ENCODE data around the gene CYBA. TPM values are rescaled to one million over a fixed set of nuclear protein-coding genes. Genes with fewer than 3 reads are reported as not detected.

The CYBA gene
- total and polyA plus RNA-seq, 9 of the 15 experiments (the other 6 are each of a cell fraction or from before 2014, with no cell fraction given): 0.34 to 683 (median 93.0) TPM

DNA sequence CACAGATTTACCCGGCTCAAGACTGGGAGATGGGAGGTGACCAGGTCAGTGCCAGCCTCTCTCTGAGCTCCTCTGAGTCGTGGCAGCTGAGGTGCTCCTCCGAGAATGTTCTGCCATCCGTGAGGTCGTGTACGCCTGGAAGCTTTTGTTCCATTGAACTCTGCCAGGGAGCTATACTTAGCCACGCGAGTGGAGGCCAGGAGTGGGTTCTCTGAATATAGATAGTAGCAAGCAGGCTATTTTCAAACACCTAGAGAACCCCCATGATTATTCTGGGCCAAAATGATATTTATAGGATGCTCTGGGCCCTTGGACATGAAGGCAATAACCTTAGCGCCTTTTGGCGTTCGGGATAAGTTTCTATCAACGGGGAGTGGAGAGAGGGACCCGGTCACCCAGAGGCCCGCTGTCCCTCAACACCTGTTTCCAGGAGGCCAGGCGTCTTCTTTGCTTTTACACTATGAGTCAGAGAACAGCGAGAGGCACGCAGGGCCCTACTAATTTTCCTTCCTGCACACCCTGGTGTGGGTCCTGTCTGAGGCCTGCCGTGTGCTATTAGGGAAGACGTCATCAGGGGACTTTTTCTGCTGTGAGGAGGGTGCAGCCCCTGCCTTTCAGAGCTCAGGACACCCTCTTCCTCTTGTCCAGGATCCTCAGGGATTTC, 23.0 kb upstream of the CYBA start:
- no peak for ATAC-seq
- POLR2A ChIA-PET: interaction anchor here (0.6 to 2.0 kb wide), 5 partner anchors 9 to 755 kb away, joined by 3 to 6 read pairs (median 3); no protein-coding TSS in a partner anchor
- no TSS peak for BruUV-seq (replicated peaks)

More for the DNA sequence above, 23.0 kb upstream of the CYBA start:
- H3K4me1 ChIP-seq (replicated peaks in 1 of 2; ENCODE audit: control insufficient read depth in 2 of 2, insufficient read depth in 2 of 2, low read length in 2 of 2): peaks cover 0 to 34% of the 10 kb centered on the region in 2 experiments; a peak in 2 of 5 replicates
- 67% methylated on average over 19 of the region's 19 CpGs for WGBS (ENCODE audit: insufficient coverage, low coverage, missing lambda C conversion rate)
- H3K9ac ChIP-seq (ENCODE audit: insufficient read depth in 1 of 2, low read depth in 2 of 2, low read length in 2 of 2): no peak overlapping the region
- H3K4me2 ChIP-seq (ENCODE audit: insufficient read depth, low read length): no peak overlapping the region
- no peak for DNase-seq (ENCODE audit: extremely low read depth in 1 of 4, low spot score in 3 of 4)
- no peak overlapping the region for H2AFZ ChIP-seq (ENCODE audit: low read depth, low read length)
- no peak for TF ChIP-seq SRSF9 (IDR thresholded peaks at IDR 0.05; ENCODE audit: borderline replicate concordance, low read depth, low read length)
- TF ChIP-seq CREM (IDR thresholded peaks at IDR 0.05; ENCODE audit: low read depth): no peak
- TF ChIP-seq ZNF134 (CRISPR knock-in tag; conservative IDR thresholded peaks at IDR 0.05): no peak
- TF ChIP-seq, protein P1, sequence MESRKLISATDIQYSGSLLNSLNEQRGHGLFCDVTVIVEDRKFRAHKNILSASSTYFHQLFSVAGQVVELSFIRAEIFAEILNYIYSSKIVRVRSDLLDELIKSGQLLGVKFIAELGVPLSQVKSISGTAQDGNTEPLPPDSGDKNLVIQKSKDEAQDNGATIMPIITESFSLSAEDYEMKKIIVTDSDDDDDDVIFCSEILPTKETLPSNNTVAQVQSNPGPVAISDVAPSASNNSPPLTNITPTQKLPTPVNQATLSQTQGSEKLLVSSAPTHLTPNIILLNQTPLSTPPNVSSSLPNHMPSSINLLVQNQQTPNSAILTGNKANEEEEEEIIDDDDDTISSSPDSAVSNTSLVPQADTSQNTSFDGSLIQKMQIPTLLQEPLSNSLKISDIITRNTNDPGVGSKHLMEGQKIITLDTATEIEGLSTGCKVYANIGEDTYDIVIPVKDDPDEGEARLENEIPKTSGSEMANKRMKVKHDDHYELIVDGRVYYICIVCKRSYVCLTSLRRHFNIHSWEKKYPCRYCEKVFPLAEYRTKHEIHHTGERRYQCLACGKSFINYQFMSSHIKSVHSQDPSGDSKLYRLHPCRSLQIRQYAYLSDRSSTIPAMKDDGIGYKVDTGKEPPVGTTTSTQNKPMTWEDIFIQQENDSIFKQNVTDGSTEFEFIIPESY (CRISPR knock-in tag; IDR thresholded peaks at IDR 0.05): peak; percentile 20; the same call in 1 of the 2 replicates
- no peak overlapping the region for H3K27ac ChIP-seq (ENCODE audit: extremely low read depth, low read depth, low read length)
- no peaks in the 10 kb centered on the region; the same call in 1 of the 2 replicates for H4K20me1 ChIP-seq (replicated peaks; ENCODE audit: control insufficient read depth, insufficient read depth, low read length)
- in situ Hi-C loops (cut with MboI): no loop called here
- no peak for FAIRE-seq
- no peaks in the 10 kb centered on the region for H3K27me3 ChIP-seq (ENCODE audit: control insufficient read depth in 2 of 2, insufficient read depth in 2 of 2, low read length in 2 of 2)
- intact Hi-C loops (cut with micrococcal nuclease): no loop called here
- CTCF ChIA-PET (ENCODE audit: low intra/inter-chr PET ratio): interaction anchor here (1.0 kb wide), 1 partner anchor 24 kb away, joined by 3 read pairs; no protein-coding TSS in a partner anchor
- H3K9me3 ChIP-seq (replicated peaks; ENCODE audit: control insufficient read depth, insufficient read depth, low read depth, low read length): no peaks in the 10 kb centered on the region
- H3K9me1 ChIP-seq (ENCODE audit: control insufficient read depth, insufficient read depth, low read length): no peaks in the 10 kb centered on the region
- peaks cover 3% of the 10 kb centered on the region; the same call in 1 of the 3 replicates for H3K36me3 ChIP-seq (ENCODE audit: control insufficient read depth, insufficient read depth, low read length)
- H3K4me3 ChIP-seq: no peak overlapping the region
- H3K79me2 ChIP-seq (ENCODE audit: control insufficient read depth, insufficient read depth, low read length): no peaks in the 10 kb centered on the region
